SU-DHL-6 (cell line): ENCODE measurements around the gene XPO5.

ENCODE experiments used
- EZH2phosphoT487 ChIP-seq: fragments of 200-600 bp; sonication (generic), shearing (Covaris generic); conservative IDR thresholded peaks from 2 replicates; pipeline ENCODE4 v1.6.1; 2018; ENCODE audit warnings: mild to moderate bottlenecking, antibody characterized with exemption, low read length, moderate library complexity, mixed read lengths
- TF ChIP-seq, protein P1 (sequence below): fragments of 200-600 bp; sonication (generic); IDR thresholded peaks from one replicate; pipeline ENCODE4 v1.5.1; 2017; ENCODE audit warnings: antibody characterized with exemption, mild to moderate bottlenecking, low read length, moderate library complexity; ENCODE audit not compliant: insufficient read depth, poor library complexity, severe bottlenecking

GRCh38 chr6:43497129-43497396 is 78.8 kb downstream of the XPO5 start:
- TF ChIP-seq, protein P1, sequence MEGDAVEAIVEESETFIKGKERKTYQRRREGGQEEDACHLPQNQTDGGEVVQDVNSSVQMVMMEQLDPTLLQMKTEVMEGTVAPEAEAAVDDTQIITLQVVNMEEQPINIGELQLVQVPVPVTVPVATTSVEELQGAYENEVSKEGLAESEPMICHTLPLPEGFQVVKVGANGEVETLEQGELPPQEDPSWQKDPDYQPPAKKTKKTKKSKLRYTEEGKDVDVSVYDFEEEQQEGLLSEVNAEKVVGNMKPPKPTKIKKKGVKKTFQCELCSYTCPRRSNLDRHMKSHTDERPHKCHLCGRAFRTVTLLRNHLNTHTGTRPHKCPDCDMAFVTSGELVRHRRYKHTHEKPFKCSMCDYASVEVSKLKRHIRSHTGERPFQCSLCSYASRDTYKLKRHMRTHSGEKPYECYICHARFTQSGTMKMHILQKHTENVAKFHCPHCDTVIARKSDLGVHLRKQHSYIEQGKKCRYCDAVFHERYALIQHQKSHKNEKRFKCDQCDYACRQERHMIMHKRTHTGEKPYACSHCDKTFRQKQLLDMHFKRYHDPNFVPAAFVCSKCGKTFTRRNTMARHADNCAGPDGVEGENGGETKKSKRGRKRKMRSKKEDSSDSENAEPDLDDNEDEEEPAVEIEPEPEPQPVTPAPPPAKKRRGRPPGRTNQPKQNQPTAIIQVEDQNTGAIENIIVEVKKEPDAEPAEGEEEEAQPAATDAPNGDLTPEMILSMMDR, result no peak
- TF ChIP-seq EZH2phosphoT487, result no peak
